Embryonic facial prominence (tissue), 1 donor: ENCODE results near the gene LMOD3.

Experiments
- DNase-seq: peaks from one replicate; pipeline ENCODE4 v3.0.0-alpha.2; 2016; ENCODE audit errors: extremely low spot score

The LMOD3 gene

GRCh38 chr3:69058180-69058946, 64.0 kb downstream of the LMOD3 start:
- no peak for DNase-seq
